HL-60/S4 treated with retinoic acid at 250 ng/mL for 4 days and 3 days (cell line): ENCODE results near the gene NCSTN.

ENCODE experiments used
- in situ Hi-C: fragments of 300-500 bp; cut with MboI; formaldehyde crosslinking; loops from 2 replicates; pipeline ENCODE4 v1.7.0; 2022; ENCODE audit warnings: low sequenced_read_pairs

The NCSTN gene

GRCh38 chr1:160346958-160347357, 3.8 kb downstream of the NCSTN start:
- in situ Hi-C loops, result no loop called here

GRCh38 chr1:160351629-160352028, 8.4 kb downstream of the NCSTN start:
- in situ Hi-C loops, result no loop called here

- in situ Hi-C loops, result no loop called here
These were observed 9.4 kb downstream of the NCSTN start for GRCh38 chr1:160352555-160352954.

- in situ Hi-C loops, result no loop called here
These were observed 10.0 kb downstream of the NCSTN start for GRCh38 chr1:160353223-160353622.

GRCh38 chr1:160354388-160354985, 11.3 kb downstream of the NCSTN start:
- in situ Hi-C loops, result no loop called here

GRCh38 chr1:160357286-160358002, 14.3 kb downstream of the NCSTN start:
- in situ Hi-C loops, result no loop called here

- in situ Hi-C loops, result no loop called here
These were observed 14.9 kb downstream of the NCSTN start for GRCh38 chr1:160358073-160358472.

- in situ Hi-C loops, result no loop called here
These were observed 16.5 kb downstream of the NCSTN start for GRCh38 chr1:160359559-160360226.

- in situ Hi-C loops, result no loop called here
These were observed 17.1 kb downstream of the NCSTN start for GRCh38 chr1:160360227-160360695.

- in situ Hi-C loops, result no loop called here
These were observed 18.0 kb downstream of the NCSTN start for GRCh38 chr1:160361199-160361598.

GRCh38 chr1:160361814-160362167, 18.6 kb downstream of the NCSTN start:
- in situ Hi-C loops, result no loop called here

- in situ Hi-C loops, result no loop called here
These were observed 19.2 kb downstream of the NCSTN start for GRCh38 chr1:160362168-160362957.

- in situ Hi-C loops, result no loop called here
These were observed 19.8 kb downstream of the NCSTN start for GRCh38 chr1:160363010-160363409.

- in situ Hi-C loops, result no loop called here
These were observed 21.0 kb downstream of the NCSTN start for GRCh38 chr1:160363951-160364735.

GRCh38 chr1:160365325-160365724, 22.1 kb downstream of the NCSTN start:
- in situ Hi-C loops, result no loop called here

GRCh38 chr1:160366731-160367515, 23.7 kb downstream of the NCSTN start, which contains the start of gene NHLH1:
NHLH1 (plus strand) TSS chr1:160367071; CDS start chr1:160370732, 3,661 bp downstream.
- in situ Hi-C loops, result no loop called here

- in situ Hi-C loops, result no loop called here
These were observed 24.3 kb downstream of the NCSTN start for GRCh38 chr1:160367516-160367900.

GRCh38 chr1:160367934-160368923, 25.0 kb downstream of the NCSTN start:
- in situ Hi-C loops, result no loop called here
